ENCODE measurements around the gene TAF7L.

- TF ChIP-seq MAX (IDR thresholded peaks at IDR 0.05) (no peak), CEBPB (IDR thresholded peaks at IDR 0.05) (no peak), TCF12 (IDR thresholded peaks at IDR 0.05; ENCODE audit: low read depth) (no peak), USF1 (IDR thresholded peaks at IDR 0.05) (no peak), EGR1 (IDR thresholded peaks at IDR 0.05) (no peak), REST (IDR thresholded peaks at IDR 0.05; ENCODE audit: low read depth) (no peak), YY1 (IDR thresholded peaks at IDR 0.05; ENCODE audit: low read depth) (no peak), FOXM1 (IDR thresholded peaks at IDR 0.05; ENCODE audit: borderline replicate concordance, low read depth) (no peak), EP300 (IDR thresholded peaks at IDR 0.05; ENCODE audit: borderline replicate concordance) (no peak), TAF1 (IDR thresholded peaks at IDR 0.05; ENCODE audit: low read depth) (no peak), CREB1 (IDR thresholded peaks at IDR 0.05; ENCODE audit: low read depth) (no peak)
Measured at GRCh38 chrX:101274198-101274597, 16.9 kb downstream of the TAF7L start.
